Omental fat pad (tissue), 4 donors: Measurements from ENCODE around the gene WNT7A. TPM values are rescaled to one million over a fixed set of nuclear protein-coding genes. Genes with fewer than 3 reads are reported as not detected.

Source experiments
- ATAC-seq: fragments of 150-250 bp; one replicate; pipeline ENCODE4 v1.9.1; 2016; ENCODE audit warnings: mild to moderate bottlenecking, moderate library complexity; ENCODE audit not compliant: low FRiP score
- DNase-seq: peaks from one replicate; pipeline ENCODE4 v3.0.0-alpha.2; 2019; ENCODE audit warnings: low spot score
- total RNA-seq, 4 donors: library from RNA; depleted of rRNA; stranded (reverse); fragments of >200 nt; gene quantifications; one replicate each; pipeline ENCODE4 v1.1.0, GENCODE V29; 2016
- TF ChIP-seq, protein P1 (sequence below), 3 donors: fragments of 450-650 bp; IDR thresholded peaks; one replicate each; pipeline ENCODE4 v1.5.1; 2016 to 2017; ENCODE audit warnings: antibody characterized with exemption in 3 of 3, mild to moderate bottlenecking in 3 of 3, moderate library complexity in 2 of 3

WNT7A gene
- total RNA-seq, 4 donors from 2014 or later: not detected

DNA sequence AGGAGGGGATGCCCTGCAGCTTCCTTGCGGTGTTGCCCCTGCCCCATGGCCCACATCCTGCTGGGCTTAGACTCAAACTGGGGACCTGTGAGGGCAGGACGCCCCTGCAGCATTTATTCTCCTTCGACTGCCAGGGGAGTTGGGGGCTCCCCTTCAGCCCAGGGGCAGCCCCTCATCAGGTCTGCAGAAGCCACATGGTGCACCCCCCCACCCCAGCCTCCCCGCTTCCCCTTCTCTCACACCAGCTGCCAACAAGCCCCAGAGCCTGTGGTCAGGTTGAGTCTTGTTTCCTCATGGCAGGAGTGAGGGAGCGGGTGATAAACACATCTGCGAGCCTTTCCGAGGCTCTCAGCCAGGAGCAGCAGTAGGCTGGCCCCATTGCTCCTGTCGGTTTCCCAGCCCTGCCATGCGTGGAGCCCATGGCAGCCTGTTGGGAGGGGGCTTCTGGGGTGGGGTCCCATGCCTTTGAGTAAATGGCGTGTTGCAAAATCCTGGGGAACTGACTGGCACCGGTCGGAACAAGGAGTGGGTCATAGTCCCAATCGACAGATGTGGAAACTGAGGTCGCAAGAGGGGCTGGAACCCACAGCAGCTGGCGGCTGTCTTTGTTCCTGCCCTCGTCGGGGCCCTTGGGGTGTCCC is 27.8 kb downstream of the WNT7A start:
- ATAC-seq (no peak), DNase-seq (no peak)
- TF ChIP-seq, protein P1, sequence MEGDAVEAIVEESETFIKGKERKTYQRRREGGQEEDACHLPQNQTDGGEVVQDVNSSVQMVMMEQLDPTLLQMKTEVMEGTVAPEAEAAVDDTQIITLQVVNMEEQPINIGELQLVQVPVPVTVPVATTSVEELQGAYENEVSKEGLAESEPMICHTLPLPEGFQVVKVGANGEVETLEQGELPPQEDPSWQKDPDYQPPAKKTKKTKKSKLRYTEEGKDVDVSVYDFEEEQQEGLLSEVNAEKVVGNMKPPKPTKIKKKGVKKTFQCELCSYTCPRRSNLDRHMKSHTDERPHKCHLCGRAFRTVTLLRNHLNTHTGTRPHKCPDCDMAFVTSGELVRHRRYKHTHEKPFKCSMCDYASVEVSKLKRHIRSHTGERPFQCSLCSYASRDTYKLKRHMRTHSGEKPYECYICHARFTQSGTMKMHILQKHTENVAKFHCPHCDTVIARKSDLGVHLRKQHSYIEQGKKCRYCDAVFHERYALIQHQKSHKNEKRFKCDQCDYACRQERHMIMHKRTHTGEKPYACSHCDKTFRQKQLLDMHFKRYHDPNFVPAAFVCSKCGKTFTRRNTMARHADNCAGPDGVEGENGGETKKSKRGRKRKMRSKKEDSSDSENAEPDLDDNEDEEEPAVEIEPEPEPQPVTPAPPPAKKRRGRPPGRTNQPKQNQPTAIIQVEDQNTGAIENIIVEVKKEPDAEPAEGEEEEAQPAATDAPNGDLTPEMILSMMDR (IDR thresholded peaks at IDR 0.05): no peak

GRCh38 chr3:13851091-13851849 is 28.6 kb downstream of the WNT7A start:
- TF ChIP-seq, protein P1 (IDR thresholded peaks at IDR 0.05): no peak
- ATAC-seq (no peak), DNase-seq (no peak)

DNA sequence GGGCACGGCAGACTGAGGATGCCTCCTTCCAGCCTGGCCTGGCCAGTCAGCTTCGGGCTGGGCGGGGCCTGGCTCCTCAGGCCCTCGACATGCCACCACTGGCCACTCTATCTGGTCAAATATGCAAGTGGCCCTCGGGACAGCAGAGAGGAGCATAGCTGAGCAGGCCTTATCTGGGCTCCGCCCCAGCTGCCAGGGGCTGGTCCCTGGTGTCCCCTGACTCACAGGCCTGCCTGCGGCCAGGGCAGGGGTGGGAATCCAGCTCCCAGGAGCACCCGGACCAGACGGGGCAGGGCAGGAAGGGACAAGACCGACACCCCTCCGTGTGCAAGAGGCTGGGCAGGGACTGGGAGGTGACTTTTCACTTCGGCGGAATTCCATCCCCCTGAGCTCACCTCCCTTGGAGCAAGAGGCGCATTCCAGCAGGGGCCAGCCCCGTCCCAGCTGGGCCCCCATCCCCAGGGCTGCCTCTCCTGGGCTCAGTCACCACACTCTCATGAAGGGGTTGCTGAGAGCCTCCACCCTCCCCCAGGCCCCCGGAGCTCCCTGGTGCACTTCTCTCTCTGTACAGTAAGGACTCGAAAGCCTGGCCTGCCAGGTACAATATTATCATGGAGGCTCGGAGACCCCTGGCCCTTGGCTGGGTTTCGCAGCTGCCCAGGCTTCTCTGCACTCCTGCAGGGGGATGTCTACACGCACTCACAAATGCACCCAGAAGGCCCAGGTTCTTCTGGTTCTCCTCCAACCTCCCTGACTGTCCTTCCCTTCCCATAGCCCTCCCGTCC is 29.5 kb downstream of the WNT7A start:
- no peak for DNase-seq
- ATAC-seq: no peak
- TF ChIP-seq, protein P1 (IDR thresholded peaks at IDR 0.05): no peak

DNA sequence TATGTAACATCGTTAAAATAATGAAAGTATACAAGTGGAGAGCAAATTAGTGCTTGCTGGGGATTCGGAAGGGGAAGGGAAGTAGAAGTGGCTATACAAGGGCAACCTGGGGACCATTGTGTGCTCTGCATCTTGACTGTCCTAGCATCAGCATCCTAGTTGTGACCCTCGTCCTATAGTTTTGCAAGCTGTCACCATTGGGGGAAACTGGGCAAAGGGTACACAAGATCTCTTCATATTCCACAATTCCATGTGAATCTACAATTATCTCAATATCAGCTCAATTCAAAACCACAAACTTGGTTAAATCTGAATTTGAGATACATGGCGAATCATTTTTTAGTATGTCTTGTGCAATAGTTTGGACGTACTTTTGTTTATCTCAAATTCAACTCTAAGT is 30.9 kb downstream of the WNT7A start:
- DNase-seq (no peak), ATAC-seq (no peak)
- TF ChIP-seq, protein P1 (IDR thresholded peaks at IDR 0.05): no peak

DNA sequence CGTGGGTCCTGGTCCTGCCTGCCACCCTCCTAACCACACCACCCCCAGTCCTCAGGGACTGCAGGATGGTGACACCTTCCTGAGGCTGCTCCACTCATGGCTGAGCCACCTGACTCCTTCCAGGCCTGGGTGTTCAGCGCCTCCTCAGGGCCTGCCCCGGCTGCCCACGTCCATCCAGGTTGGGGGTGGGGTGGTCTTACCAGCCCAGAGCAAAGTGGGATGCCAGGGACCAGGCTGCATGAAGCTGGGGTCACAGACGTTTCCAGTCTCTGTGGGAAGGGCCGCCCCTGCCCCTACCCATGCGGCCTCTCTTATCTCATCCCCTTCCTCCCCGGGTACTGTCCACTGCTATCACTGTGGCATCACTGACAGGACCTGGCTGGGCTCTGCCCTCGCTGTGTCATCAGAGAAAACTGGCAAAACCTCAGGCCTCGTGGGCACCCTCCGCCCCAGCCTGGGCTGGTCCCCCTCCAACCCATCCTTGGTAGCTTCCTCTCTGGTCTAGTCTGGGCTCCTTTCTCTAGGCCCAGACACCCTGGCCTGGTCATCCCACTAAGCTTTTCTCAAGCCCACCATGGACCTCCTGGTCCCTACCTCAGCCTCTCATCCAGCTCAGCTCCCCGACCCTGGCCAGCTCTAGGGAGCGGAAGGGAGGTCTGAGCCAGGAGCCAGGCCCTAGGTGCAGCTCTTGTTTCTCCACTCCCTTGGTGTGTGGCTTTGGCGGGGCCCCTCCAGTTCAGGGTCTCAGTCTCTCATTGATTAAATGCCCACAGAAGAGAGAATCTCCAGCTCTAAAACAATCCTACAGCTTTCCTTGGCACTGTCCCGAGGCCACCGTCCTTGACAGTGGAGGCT is 32.9 kb downstream of the WNT7A start:
- ATAC-seq: no peak
- DNase-seq: no peak
- TF ChIP-seq, protein P1 (IDR thresholded peaks at IDR 0.05): no peak

- TF ChIP-seq, protein P1 (IDR thresholded peaks at IDR 0.05): no peak
- ATAC-seq: no peak
- no peak for DNase-seq
Measured at GRCh38 chr3:13846238-13846637, 33.6 kb downstream of the WNT7A start.
